Ammon's horn (tissue), 1 donor: ENCODE results near the gene PCSK5.
A peak's percentile ranks its signal among the peaks of the same experiment; 100 is the strongest.

Experiments
- DNase-seq: peaks from one replicate; pipeline ENCODE4 v3.0.0-alpha.2; 2016; ENCODE audit warnings: low spot score

PCSK5 gene

DNA sequence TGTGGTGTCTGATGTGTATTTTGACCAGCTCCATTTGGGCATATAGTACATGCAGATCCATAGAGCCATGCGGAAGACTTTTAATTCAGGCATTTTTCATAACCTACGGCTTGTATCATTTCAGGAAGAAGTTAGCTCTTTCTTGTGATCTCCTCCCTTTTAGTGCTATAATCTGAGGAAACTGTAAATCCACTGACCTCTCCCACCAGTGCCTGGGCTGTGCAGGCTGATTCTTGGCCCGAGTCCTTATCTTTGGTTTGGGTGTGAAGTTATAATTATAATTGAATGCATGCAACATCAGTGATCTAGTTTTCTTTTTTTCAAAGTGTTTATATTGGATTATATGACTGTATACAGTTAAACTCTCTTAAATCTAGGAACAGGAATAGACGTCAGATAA, 247.9 kb downstream of the PCSK5 start:
- DNase-seq, result no peak

DNA sequence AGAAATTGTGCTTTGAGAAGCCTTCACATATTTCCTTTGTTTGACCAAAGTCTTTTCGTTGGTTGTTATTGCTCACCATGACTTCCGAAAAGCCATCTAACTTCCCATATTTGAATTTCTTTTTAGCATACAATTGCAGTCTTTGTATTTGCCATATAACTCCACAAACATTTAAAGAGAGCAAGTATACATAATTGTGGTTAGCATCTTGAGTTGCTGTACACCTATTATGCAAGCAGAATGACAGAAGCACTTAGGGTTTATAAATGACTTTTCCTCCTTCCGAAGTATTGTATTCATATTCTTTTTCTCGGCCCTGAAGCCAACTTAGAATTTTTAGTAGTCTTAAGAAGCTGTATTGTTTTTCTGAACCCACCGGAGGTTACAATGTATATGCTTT, 253.4 kb downstream of the PCSK5 start:
- DNase-seq, result no peak

DNA sequence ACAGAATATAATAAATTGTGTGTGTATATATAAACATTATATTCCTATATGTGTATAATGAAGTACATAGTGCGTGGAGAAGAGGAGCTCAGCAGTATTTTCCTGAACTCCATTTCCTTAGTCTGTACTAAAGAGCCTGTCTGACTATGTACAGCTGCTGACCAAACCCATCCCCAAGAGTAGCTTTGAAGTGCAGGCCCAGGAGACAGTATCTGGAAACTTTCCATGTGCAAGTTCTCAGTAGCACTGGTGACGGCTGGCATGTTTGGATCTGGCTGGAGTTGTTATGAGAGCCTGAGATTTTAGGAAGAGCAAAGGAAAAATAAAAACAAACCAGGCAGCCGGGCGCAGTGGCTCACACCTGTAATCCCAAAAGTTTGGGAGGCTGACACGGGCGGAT, 259.5 kb downstream of the PCSK5 start:
- no peak for DNase-seq

DNA sequence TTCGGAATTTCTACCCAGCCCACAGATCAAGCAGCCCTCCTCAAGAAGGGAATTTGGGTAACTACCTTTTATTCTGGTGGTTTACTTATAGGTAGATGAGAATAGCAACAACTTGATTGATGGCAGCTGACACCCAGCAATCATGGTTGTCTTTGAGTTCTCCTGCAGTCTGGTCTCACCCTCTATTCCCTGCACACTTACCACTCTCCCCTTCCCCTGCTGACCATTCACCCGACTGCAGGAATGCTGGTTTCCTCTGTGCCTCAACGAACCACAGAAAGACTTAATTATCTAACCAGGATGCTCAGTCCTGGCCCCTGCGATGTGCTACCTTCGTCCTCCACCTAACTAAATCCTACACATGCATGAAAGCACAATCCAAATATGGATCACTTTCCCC, 260.8 kb downstream of the PCSK5 start:
- no peak for DNase-seq

DNA sequence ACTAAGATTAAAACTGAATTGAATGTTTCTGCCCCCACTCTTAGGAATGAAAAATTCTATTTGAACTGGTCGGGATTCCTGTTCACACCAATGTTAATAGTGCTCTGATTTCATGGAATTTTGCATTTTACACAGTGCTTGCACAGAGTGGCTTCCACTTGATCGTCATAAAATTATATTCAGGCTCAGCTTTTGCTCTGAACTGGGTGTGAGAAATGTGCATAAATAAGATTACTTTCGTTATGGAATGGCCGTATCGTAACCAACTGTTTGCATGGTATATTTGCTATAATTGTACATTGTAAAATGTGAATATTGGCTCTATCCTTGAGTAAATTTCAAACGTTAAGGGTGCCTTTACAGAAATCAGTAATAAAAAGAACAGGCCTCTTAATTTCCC, 262.9 kb downstream of the PCSK5 start:
- DNase-seq, result no peak

DNA sequence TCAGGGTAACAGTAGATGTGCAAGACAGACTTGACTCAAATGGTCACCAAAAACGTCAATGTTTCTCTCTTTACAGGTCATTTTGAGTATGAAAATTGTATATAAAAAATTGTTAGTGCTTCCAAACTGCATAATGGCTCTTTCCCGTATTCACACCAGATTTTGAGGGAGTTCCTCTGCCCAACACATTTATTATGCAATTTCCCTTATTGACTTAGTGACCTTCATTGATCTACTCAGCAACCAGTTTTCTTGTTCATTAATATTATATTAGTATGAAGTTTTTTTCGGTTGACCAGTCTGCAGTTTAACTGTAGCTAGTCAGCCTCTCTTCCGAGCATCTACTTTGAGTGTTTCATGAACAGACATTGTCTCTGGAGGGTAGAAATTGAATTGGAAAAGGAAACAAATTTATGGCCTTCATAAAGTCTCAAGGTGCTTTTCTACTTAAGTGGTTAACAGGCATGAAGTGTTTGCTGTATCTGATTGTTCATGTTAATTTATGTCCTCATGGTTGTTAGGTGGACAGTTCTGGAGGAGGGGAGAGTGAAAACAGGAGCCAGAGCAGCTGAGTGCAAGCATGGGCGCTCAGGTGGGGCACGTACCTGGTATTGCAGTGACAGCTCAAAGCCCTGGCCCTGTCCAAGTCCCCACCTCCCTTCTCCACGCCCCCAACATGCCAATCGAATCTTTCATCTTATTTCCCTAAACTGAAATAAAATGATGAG, 263.6 kb downstream of the PCSK5 start:
- DNase-seq, result no peak

DNA sequence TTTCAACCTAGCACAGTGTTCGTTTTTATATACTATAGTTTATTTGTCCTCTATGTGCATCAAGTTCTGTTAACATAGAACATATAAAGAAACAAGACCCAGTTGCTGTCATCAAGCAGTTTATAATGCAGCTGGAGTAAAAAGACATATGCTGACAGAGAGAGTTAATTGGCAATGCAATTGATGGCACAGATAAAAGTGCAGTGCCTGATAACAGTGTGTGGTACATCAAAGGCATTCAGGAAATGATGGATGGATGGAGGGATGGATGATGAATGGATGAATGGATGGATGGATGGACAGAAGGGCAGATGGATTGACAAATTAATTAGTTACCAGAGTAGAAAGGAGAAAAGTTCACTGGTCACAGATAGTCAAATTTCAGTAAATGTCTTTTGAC, 264.9 kb downstream of the PCSK5 start:
- no peak for DNase-seq

DNA sequence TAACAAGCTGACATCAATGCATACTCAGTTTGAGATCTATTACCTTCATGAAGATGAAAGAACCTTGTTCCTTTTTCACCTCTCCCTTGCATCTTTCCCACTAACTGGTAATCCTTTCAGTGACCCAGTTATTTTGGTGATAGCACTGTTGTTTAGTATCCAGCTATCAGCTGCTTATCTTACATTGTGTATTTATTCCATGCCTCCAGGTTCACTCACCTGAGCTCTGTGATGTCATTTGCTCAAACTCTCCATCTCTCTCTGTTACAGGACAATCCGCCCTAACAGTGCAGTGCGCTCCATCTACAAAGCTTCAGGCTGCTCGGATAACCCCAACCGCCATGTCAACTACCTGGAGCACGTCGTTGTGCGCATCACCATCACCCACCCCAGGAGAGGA, 268.2 kb downstream of the PCSK5 start:
- DNase-seq, result no peak

DNA sequence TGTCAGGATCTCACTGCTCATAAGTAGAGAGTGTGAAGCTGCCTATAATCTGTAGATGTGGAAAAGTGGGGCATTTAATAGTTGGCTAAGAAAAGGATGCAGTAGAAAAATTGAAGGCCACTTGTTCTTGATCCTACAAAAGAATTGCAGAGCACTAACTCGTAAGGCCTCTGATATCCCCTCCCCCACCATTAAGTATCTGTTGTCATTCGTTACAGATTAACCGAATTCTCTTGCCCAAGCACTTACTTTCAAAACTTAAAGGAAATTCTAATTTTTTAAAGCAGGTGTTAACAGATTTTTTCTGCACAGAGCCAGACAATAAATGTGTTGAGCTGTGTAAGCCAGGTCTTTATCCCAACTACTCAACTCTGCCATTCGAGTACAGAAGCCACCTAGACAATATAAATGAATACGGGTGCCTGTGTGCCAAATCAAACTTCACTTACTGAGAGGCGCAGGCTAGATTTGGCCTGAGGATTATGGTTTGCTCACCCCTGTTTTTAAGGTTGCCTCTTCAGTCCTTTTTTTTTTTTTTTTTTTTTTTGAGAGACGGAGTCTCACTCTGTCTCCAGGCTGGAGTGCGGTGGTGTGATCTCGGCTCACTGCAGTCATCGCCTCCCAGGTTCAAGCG, 268.9 kb downstream of the PCSK5 start:
- no peak for DNase-seq

DNA sequence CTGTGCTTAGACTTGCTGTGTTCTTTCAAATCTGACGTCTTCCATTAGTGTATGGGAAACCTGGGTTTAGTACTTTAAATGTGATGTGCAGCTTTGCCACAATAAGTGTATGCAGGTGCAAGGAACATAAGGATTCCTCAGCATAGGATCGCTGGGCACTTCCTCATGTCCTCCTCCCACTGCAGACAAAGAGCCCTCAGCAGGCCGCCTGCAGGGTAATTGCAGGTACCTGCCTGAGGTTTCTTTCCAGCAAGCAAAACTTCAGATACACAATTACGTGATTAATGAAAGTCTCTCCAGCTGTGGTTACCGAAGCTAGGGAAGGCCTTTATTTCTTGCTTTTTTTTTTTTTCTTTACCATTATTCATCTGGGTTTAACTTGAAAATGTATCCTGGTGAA, 270.6 kb downstream of the PCSK5 start:
- no peak for DNase-seq

DNA sequence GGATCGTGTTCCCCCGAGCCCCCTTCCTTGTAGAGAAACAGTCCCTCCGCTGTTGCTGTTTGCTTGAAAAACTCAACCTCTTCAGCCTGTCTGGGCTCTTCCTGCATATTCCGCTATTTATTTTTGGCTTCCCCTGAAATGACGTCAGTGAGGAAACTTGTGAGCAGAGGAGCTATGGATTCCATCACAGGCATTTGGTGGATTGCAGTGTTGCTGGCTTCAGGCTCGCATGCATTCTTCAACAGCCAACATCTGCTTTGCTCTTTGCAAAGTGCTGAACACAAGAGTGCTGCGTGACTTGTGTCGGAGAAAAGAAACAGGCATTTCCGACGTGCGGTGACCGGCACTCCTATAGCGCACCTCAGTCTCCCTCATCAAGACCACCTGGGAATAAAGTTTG, 271.1 kb downstream of the PCSK5 start:
- no peak for DNase-seq

DNA sequence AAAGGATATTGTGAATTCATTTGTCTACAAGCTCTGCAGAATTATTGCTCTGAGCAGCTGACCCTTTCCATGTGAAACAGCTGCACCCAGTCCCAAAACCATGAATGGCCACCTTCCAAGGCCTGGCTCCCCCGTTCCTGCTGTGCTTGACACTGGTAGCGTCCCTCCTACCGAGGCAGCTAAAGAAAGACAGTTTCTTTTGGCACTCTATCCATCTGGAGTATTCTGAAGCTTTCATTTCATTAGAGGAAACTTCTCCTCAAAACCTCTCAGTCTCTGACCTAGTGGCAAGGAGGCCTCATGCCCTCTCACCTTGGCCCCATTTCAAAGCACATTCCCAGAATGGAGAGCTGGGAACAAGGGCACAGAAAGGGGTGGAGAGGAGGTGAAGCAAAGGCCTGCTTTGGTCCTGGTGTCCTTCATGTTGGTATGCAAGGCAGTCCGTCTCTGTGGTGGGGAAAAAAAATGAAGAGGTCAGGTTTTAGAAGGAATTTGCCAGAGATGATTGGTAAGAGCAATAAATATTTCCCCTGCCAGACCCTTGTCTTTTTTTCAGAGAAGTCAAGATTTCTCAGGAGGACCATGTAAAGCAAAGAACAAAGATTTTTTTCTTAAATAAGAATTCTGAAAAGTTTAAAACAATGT, 271.7 kb downstream of the PCSK5 start:
- DNase-seq, result no peak

DNA sequence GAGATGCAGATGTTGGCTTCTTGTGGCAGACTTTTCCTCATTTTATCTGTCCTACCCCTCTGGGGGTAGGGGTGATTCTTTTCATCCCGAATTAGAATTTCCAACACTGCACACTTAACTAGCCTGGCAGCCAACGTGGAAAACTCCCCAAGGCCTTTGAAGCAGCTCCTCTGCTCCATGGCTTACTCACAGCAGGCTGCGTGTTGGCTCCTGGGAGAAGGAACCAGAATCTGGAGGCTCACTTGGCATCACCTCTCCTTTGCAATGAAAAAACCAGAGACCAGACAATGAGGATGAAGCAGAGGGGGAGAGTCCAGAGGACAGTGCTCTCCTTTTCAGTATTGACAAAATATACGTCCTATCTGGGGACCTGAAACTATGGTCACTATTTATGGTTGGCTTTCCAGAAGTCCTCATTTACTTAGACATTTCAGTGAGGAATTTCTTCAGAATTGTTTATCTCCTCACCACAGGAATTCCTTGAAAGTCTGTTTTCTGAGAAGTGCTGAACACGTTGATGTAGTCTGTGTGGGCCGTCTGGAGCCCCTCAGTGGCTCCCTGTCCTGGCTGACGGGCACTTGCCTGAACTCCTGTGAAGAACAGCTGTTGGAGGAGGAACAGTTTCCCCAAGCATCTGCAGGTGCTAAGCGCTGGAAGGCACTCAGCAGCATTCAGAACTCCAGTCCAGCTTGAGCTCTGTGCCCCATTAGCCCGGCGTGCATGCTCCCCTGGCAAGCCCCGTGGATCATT, 272.5 kb downstream of the PCSK5 start:
- no peak for DNase-seq

DNA sequence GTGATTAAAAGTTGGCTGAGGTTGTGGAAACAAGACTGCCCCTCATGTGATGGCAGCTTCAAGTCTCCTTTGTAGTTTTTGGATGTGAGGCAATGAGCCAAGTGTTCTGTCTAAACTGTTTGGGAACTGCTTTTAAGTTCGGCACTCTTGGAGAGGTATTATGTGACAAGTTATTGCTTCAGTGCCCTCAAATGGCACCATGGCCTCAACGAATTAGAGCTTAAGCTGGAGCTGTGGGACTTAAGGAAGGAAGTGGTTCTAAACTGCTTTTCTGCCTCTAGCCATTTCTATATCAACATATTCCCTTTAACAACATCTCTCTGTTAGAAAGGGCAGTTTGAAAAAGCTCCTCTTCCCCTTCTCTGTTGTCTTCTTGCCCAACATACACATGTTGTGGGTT, 276.1 kb downstream of the PCSK5 start:
- peak; percentile 38 for DNase-seq

DNA sequence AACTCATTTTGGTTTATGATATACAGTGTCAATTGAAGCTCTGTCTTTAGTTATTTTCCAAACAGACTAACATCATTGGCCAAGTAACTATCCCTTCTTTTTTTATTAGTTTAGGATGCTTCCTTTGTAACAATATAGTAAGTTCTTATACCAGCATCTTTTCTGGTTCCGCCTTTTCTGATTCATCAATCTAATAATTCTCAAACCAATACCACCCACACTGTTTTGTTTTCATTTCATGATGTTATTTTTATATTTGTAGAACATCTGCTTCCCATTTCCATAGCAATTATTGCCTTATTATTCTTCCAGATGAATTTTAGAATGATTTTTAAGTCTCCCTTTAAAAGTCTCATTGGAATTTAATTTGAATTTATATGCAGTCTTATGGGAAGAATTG, 285.7 kb downstream of the PCSK5 start:
- no peak for DNase-seq

DNA sequence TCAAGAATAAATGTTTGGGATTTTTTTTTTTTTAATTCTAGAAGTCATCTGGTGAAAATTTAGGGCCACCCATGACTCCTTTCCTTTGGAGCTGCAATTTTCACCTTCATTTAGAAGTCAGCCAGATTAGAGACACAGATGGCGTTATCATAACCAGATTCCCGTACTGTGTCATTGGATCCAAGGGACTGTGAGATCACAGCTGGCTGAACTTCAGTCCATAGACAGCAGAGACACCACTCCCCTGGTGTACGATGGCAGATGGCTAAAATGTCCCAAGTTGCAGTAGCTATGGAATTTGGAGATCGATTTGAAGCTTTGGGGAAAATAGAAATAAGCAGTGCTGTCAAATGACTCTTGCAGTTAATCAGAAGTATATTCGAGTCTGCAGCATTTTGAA, 287.5 kb downstream of the PCSK5 start:
- peak; percentile 11 for DNase-seq

DNA sequence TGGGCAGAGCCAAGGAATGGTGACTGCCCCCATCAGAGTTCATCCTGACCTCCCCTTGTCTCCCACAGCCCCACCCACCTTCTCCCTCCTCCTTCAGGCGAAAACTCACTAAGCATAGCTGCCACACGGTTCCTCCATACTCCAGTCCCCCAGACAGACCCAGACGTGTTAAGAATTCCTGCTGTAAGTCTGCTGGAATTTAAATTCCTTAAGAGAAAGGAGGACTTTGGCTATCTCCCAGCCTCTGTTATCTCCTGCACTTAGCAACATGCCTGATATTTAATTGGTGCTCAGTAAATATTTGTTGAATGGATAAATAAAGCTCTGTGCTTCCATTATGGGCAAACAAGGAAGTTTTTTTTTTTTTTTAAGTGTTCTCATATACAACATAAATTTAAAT, 290.1 kb downstream of the PCSK5 start:
- no peak for DNase-seq

DNA sequence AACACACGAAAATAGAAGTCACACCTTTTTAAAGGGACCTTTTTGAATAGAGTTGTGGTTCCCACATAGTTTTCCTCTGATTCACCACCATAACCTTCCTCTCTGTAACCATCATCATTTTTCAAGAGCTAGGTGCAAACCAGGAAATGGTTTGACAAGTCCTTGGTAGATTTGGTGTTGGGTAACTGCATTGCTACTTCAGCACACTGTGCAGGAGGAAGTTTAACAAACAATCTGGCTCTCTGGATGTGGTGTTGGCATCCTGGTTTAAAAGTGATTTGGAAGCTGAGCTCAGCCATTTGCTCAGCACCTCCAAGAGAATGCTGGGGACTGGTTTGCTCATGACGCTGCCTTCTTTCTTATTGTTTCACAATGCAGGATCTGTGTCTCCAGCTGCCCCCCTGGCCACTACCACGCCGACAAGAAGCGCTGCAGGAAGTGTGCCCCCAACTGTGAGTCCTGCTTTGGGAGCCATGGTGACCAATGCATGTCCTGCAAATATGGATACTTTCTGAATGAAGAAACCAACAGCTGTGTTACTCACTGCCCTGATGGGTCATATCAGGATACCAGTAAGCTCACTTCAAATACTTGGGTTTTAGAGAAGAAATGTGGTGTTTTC, 290.7 kb downstream of the PCSK5 start:
- DNase-seq, result no peak

DNA sequence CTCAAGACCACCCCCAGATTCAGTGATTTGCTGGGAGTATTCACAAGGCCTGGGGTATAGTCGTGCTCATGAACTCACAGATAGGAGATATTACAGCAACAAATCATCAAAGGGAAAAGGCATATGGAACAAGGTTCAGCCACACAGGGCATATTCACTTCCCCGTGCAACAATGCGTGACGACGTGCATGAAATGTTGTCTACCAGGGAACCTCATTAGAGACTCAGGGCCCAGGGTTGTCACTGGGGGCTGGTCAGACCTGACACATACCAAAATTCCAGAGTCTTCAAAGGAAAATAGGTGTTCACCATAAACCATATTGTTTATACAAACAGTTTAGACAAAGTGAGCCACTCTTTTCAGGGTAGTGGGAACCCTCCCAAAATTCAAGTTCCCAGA, 291.3 kb downstream of the PCSK5 start:
- DNase-seq, result no peak

DNA sequence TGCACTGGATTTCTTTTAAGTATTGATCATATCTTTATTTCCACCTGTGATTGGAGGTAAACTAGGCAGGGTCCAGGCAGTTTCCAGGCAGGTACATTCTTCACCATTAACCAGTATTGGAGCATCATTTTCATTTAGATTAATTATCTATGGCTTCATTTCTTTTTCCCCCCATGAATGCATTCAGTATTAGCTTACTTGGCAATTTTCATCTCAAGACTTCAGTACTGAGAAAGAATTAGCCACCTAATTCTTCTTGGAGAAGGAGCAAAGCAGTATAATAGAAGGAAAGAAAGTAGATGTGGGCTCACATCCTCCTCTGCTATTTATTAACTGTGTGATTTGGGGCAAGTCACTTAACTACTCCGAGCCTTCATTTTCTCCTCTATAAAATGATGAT, 295.0 kb downstream of the PCSK5 start:
- DNase-seq, result no peak

DNA sequence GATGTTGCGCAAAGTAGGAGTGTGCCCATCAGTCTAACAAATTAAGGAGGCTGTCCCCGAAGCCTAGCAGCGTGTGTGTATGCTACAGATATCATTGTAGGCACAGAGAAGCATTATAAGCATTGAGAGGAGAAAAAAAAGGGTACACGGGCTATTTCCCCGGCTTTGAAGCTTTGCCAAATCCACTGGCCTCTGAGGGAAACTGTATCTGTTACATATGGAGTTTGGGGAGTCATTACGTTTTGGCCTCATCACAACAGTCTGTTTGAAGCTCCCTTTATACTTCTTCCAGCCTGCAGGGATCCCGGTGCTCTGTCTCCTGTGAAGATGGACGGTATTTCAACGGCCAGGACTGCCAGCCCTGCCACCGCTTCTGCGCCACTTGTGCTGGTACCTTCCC, 297.8 kb downstream of the PCSK5 start:
- no peak for DNase-seq

DNA sequence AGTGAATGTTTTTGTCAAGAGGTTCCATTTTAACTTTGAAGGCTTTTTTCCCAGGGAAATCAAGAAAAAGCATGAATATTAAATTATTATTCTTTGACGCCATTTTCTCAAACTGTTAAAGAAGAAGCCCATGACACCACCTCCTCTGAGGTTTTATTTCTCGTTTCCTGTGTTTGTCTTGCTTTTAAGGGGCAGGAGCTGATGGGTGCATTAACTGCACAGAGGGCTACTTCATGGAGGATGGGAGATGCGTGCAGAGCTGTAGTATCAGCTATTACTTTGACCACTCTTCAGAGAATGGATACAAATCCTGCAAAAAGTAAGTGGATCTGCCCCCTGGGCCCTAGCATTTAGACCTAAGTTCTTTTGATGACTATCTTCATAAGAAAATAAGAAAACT, 298.4 kb downstream of the PCSK5 start:
- DNase-seq, result no peak
